NB4 (cell line): ENCODE data around the gene SLC15A4.

Experiments used
- DNase-seq: peaks from one replicate; pipeline ENCODE4 v3.0.0; 2010; ENCODE audit warnings: low read depth
- H3K4me3 ChIP-seq: one replicate; pipeline ENCODE4 v1.5.1; 2011; ENCODE audit warnings: mild to moderate bottlenecking, low read depth, low read length, moderate library complexity
- MYC ChIP-seq: IDR thresholded peaks from 2 replicates; pipeline ENCODE4 v1.6.1; 2011; ENCODE audit warnings: low read depth, low read length
- POLR2A ChIP-seq: IDR thresholded peaks from 2 replicates; pipeline ENCODE4 v1.6.1; 2011; ENCODE audit warnings: mild to moderate bottlenecking; ENCODE audit not compliant: insufficient read length; ENCODE audit errors: extremely low read depth
- TF ChIP-seq, protein P1 (sequence below): IDR thresholded peaks from 2 replicates; pipeline ENCODE4 v1.6.1; 2011; ENCODE audit warnings: low read depth, low read length

Gene SLC15A4

DNA sequence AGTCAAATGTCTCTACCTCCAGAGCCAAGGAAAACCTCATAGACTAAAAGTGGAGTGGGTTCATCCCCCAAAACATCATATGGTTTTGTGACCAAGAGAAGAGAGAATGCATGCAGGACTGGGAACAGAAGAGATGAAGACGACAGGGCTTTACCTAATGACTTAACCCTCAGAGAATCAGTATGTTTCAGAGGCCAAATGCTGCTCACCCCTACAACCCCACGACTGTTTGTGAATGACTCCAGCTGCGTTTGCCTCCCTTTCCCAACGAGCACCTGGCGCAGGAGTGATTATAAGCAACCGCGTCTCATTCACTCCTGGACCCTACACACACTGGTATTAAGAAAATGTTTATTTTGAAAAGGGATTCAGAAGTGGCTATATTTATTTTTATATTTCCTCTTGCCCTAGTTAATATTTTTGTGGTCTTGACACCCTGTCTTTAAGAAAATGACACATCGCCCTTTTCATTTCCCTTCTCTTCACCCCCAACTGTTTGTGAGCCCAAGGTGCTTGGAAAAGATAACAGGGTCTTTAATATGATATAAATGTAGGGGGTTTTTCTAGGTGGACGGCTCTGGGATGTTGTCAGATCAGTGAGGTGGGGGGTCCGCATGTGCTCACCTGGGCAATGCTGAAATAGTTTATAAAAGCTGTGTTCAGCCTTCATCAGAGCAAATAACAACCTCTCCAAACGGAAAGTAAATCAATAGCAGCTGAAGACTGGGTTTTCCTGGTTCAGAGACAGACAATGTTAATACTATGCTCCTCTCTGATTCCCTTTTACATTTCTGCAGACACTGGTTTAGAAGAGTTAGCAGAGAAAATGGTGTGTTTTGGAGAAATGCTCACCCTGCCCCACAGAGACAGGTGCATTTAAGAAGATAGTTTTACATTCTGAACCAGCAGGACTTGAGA is 77.7 kb downstream of the SLC15A4 start:
- no peak for DNase-seq
- no peak overlapping the region for H3K4me3 ChIP-seq
- TF ChIP-seq, protein P1, sequence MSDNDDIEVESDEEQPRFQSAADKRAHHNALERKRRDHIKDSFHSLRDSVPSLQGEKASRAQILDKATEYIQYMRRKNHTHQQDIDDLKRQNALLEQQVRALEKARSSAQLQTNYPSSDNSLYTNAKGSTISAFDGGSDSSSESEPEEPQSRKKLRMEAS: no peak

DNA sequence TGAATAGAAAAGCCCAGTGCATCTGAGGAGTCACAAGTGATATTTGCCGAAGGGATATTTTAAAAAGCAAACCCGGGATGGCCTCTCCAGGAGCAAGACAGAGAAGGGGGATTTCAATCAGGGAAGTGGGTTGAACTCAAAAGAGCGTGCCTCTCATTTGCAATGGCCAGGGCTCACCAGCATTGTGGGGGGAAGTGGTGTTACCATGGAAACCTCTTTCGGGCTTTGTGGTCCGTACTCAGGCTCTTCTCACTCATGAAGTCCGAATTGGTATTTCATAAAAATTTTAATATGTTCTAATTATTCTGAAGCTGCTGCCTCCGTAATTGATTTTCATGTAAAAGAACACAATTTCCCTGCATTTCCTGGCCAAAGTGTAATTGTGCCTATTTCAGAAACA is 79.8 kb downstream of the SLC15A4 start:
- H3K4me3 ChIP-seq: no peak overlapping the region
- no peak for DNase-seq
- TF ChIP-seq POLR2A (no peak), MYC (no peak)
